Right lobe of liver (tissue), 6 donors: ENCODE measurements around the gene PEMT. TPM values are rescaled to one million over a fixed set of nuclear protein-coding genes. Genes with fewer than 3 reads are reported as not detected.
A peak's percentile ranks its signal among the peaks of the same experiment; 100 is the strongest.

ENCODE experiments used
- ATAC-seq, 4 donors: fragments of 200-7000 bp; cut with Tn5 transposase; one replicate each; pipeline ENCODE4 v1.9.1; 2020; ENCODE audit warnings: mild to moderate bottlenecking in 4 of 4, moderate library complexity in 4 of 4
- DNase-seq, 3 donors: peaks; one replicate each; pipeline ENCODE4 v3.0.0-alpha.2; 2020
- H3K27ac ChIP-seq, 3 donors: fragments of 200-600 bp; one replicate each; pipeline ENCODE4 v1.8.0; 2022
- H3K27me3 ChIP-seq, 2 donors: fragments of 200-600 bp; one replicate each; pipeline ENCODE4 v1.8.0; 2022
- H3K36me3 ChIP-seq, 4 donors: fragments of 200-600 bp; sonication (generic) in 1 of 4; one replicate each; pipeline versions ENCODE4 v1.5.1 to v1.8.0; 2017 to 2022; ENCODE audit warnings: control low read depth in 1 of 4
- H3K4me1 ChIP-seq, 4 donors: fragments of 200-600 bp; sonication (generic) in 1 of 4; one replicate each; pipeline versions ENCODE4 v1.5.1 to v1.8.0; 2017 to 2022; ENCODE audit warnings: control low read depth in 1 of 4
- H3K4me3 ChIP-seq, 3 donors: fragments of 200-600 bp; one replicate each; pipeline ENCODE4 v1.8.0; 2022
- H3K9me3 ChIP-seq, 4 donors: fragments of 200-600 bp; sonication (generic) in 1 of 4; one replicate each; pipeline versions ENCODE4 v1.5.1 to v1.8.0; 2017 to 2022; ENCODE audit warnings: control low read depth in 1 of 4
- CTCF ChIP-seq, 4 donors: fragments of 200-600 bp in 3 of 4; fragments of 450-650 bp in 1 of 4; IDR thresholded peaks; one replicate each; pipeline versions ENCODE4 v1.5.1 to v1.8.0; 2016 to 2022; ENCODE audit warnings: antibody characterized with exemption in 4 of 4, mild to moderate bottlenecking in 2 of 4
- POLR2A ChIP-seq: fragments of 450-650 bp; IDR thresholded peaks from one replicate; pipeline ENCODE4 v1.6.1; 2017; ENCODE audit warnings: antibody characterized with exemption, mild to moderate bottlenecking
- WGBS: methylation state at CpG from one replicate; pipeline ENCODE4 v1.1.6; 2018; ENCODE audit warnings: low coverage, low lambda C conversion rate; ENCODE audit not compliant: insufficient coverage; ENCODE audit errors: missing lambda C conversion rate; 5-methylcytosine and 5-hydroxymethylcytosine counted together
- intact Hi-C, 2 donors: fragments of 100-400 bp; cut with DNase I; formaldehyde crosslinking; loops; one replicate each; pipeline versions ENCODE4 v1.11.2 to v1.14.1; 2022
- total RNA-seq, 6 experiments: library from RNA; depleted of rRNA in 2 of 6; stranded (reverse); fragments of >200 nt in 2 of 6; fragmentation: NEBNext Ultra II Directional in 3 of 6; extraction: Animal tissue kit (Norgen Biotek cat#: 25700) in 3 of 6; gene quantifications; one replicate each; pipeline versions ENCODE4 v1.1.0 to v1.2.4, GENCODE V29; 2016 to 2023
- donor health status: DM: no; HTN: yes; CAD: no.
- donor health status: DM: no; HTN: no; CAD: no.
- donor health status: DM: no; HTN: no; CAD: no.
- donor health status: DM: no; HTN: yes; CAD: no.
- donor health status: DM: no; HTN: yes; CAD: no.

Gene PEMT
- total RNA-seq, 6 experiments from 2014 or later, result 92.4 to 184 (median 170) TPM

- Histone ChIP-seq H3K9me3 (no peaks in the 10 kb centered on the region), H3K27me3 (no peaks in the 10 kb centered on the region), H3K27ac (peak overlapping the region in 2 of 3 donors; percentile 3 to 43), H3K36me3 (no peaks in the 10 kb centered on the region), H3K4me3 (no peak overlapping the region), H3K4me1 (peaks cover 0 to 22% (median 9%) of the 10 kb centered on the region in 4 donors)
- ATAC-seq (peak; percentile 65 to 84 (median 82)), DNase-seq (peak in 2 of 3 donors; percentile 81 to 83)
- intact Hi-C loops, result no loop called here
- 26% methylated on average over 8 of the region's 9 CpGs for WGBS
- TF ChIP-seq CTCF (IDR thresholded peaks at IDR 0.05), result no peak
- no peak for TF ChIP-seq POLR2A
Measured at GRCh38 chr17:17547210-17547764, 44.2 kb downstream of the PEMT start.

- Histone ChIP-seq H3K27ac (peak overlapping the region in 1 of 3 donors; percentile 43), H3K9me3 (no peaks in the 10 kb centered on the region), H3K4me3 (no peak overlapping the region), H3K27me3 (no peaks in the 10 kb centered on the region), H3K4me1 (peaks cover 0 to 22% (median 9%) of the 10 kb centered on the region in 4 donors), H3K36me3 (no peaks in the 10 kb centered on the region)
- intact Hi-C loops, result no loop called here
- WGBS, result 81% methylated on average over 5 of the region's 16 CpGs
- TF ChIP-seq CTCF (IDR thresholded peaks at IDR 0.05), result no peak
- TF ChIP-seq POLR2A, result no peak
- no peak for ATAC-seq
- no peak for DNase-seq
Measured at GRCh38 chr17:17546399-17547185, 44.9 kb downstream of the PEMT start.

- no peak overlapping the region for H3K4me3 ChIP-seq
- no peak overlapping the region for H3K27ac ChIP-seq
- no peaks in the 10 kb centered on the region for H3K27me3 ChIP-seq
- H3K36me3 ChIP-seq, result no peaks in the 10 kb centered on the region
- H3K4me1 ChIP-seq, result peaks cover 0 to 27% (median 9%) of the 10 kb centered on the region in 4 donors
- intact Hi-C loops, result no loop called here
- DNase-seq (no peak), ATAC-seq (no peak)
- no peaks in the 10 kb centered on the region for H3K9me3 ChIP-seq
- WGBS, result 93% methylated on average over 3 of the region's 7 CpGs
- TF ChIP-seq CTCF (IDR thresholded peaks at IDR 0.05) (no peak), POLR2A (no peak)
Measured at GRCh38 chr17:17545984-17546383, 45.5 kb downstream of the PEMT start.

GRCh38 chr17:17545031-17545820 is 46.3 kb downstream of the PEMT start:
- no peak for ATAC-seq
- DNase-seq, result no peak

More at GRCh38 chr17:17545031-17545820, 46.3 kb downstream of the PEMT start:
- H3K27me3 ChIP-seq, result no peaks in the 10 kb centered on the region
- H3K36me3 ChIP-seq, result no peaks in the 10 kb centered on the region
- TF ChIP-seq POLR2A, result no peak
- TF ChIP-seq CTCF (IDR thresholded peaks at IDR 0.05), result no peak
- H3K4me1 ChIP-seq, result peaks cover 0 to 33% (median 13%) of the 10 kb centered on the region in 4 donors
- intact Hi-C loops, result no loop called here
- H3K27ac ChIP-seq, result no peak overlapping the region
- H3K4me3 ChIP-seq, result no peak overlapping the region
- no peaks in the 10 kb centered on the region for H3K9me3 ChIP-seq
- WGBS, result 100% methylated on average over 4 of the region's 20 CpGs
